ENCODE results near the gene SLC16A9.
"Not testable (repeated sequence)": the region's sequence is repeated elsewhere in the genome, so short reads cannot be mapped to it uniquely, and the experiment has no call there.

The SLC16A9 gene, protein sequence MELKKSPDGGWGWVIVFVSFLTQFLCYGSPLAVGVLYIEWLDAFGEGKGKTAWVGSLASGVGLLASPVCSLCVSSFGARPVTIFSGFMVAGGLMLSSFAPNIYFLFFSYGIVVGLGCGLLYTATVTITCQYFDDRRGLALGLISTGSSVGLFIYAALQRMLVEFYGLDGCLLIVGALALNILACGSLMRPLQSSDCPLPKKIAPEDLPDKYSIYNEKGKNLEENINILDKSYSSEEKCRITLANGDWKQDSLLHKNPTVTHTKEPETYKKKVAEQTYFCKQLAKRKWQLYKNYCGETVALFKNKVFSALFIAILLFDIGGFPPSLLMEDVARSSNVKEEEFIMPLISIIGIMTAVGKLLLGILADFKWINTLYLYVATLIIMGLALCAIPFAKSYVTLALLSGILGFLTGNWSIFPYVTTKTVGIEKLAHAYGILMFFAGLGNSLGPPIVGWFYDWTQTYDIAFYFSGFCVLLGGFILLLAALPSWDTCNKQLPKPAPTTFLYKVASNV

DNA sequence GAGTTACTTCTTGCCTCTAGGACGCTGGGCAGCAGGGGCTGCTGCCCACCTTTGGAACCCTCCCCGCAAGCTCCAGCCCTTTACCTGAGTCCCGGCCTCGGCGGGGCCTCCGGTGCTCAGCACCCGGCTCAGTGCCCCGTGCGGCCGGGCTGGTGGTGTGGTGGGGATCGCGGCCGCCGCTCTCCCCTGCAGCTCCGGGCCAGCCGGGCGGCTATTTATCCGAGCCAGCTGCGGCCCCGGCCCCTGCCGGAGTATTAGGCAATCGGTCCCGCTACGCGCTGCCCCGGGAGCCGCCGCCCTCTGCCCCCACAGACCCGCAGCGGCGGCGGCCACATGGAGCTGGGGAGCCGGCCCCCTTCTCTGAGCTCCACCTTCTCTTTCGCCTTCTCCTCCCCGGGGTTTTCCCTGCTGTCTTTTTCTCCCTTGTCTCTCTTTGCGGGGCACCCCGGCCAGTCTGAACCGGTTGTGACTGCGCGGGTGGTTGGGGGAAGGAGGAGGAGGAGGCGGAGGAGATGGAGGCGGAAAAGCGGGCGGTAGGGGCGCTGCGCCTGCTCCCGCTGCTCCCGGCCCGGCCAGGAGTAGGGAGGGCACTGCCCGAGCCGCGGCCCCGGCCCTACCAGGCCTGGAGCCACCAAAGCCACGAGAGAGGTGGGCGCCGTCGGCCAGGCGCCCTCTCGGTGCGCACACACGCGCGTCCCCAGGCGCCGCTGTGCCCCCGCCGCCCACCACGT is at the start of gene SLC16A9:
SLC16A9 (minus strand) TSS at position 456 of the 731 bp plus-strand sequence. CDS start 25,559 bp downstream, outside the sequence.
- peak; percentile 32 for DNase-seq (ENCODE audit: low spot score)

DNA sequence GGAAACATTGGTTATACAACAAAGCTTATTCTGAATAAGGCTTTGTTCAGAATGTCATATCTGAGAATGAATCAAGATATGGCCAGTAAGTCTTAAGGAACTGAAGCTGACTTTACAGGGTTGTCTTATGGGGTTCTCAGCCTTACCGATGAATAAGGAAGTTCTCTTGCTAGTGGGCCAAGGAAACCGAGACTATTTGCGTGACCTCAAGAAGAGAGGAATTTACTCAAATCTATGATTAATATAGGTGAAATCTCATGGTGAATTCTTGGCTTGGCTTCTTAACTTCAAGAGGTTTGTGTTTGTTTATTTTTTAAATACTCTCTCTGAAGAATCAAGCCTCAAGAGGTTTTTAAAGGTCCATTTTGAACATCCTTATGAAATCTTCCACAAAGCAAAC is 48.3 kb upstream of the SLC16A9 start:
- DNase-seq (ENCODE audit: low spot score), result no peak

DNA sequence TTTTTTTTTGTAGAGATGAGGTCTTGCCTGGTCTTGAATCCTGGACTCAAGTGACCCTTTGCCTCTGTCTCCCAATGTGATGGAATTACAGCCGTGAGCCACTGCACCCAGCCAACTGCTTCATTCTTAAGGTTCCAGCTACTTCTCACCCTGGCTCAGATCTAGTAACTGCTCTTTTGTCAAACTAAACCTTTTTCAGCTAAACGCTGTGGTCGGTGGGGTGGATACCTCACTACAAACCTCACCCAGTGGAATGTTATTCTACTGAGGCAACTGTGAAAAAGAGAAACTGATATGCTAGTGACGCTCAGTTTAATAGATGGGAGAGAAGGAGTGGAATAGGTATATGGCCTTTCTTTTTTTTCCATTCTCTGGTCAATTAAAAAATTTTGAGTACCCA is 45.3 kb upstream of the SLC16A9 start:
- no peak for DNase-seq (ENCODE audit: low spot score)

DNA sequence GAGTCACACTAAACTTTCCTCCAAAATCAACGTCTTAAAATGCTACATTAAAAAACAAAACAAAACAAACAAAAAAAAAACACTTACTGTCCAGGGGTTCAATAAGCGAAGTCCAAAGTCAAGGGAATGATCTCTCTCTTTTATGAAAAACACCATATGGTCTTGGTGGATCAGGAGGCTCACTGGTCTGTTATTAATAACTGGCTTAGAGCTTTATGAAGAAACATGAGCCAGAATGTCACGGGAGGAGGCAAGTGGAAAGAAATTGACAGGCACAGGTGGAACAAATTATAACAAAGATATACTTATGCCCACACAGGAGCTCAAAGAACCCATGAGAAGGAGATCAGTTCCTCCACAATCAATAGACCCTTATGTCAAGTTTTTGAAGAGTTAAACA is 43.6 kb upstream of the SLC16A9 start, which contains the start of gene MRLN:
MRLN (minus strand) TSS at position 189 of the 400 bp plus-strand sequence.
- no peak for DNase-seq (ENCODE audit: low spot score)

DNA sequence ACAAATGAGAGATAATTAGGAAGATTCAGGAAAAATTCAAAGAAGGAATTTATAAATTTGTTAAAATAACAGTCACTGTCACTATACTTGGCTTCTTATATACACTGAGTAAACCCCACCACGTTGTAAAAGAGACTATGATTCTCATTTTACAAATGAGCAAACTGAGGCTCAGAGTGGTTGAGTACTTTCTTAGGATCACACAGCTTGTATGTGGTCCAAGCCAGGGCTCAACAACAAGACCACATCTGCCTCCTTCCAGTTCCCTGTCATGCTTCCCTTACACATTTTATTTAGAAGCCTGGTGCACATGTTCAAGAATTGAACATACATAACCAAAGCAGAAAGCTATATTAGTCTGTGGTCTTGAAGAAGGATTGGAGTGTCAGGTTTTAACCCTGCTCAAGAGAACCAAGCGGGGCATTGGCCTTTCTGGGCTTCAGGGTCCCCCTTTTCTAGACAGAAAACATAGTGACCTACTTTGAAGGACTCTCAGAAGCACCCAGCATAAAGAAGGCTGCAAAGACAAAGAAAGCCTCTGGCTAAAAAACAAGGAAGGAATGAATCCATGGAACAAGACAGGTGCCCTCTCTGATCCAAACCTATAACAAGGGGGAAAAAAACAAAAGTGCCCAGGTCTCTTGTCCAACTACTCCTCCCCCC is 42.8 kb upstream of the SLC16A9 start:
- DNase-seq (ENCODE audit: low spot score), result no peak

DNA sequence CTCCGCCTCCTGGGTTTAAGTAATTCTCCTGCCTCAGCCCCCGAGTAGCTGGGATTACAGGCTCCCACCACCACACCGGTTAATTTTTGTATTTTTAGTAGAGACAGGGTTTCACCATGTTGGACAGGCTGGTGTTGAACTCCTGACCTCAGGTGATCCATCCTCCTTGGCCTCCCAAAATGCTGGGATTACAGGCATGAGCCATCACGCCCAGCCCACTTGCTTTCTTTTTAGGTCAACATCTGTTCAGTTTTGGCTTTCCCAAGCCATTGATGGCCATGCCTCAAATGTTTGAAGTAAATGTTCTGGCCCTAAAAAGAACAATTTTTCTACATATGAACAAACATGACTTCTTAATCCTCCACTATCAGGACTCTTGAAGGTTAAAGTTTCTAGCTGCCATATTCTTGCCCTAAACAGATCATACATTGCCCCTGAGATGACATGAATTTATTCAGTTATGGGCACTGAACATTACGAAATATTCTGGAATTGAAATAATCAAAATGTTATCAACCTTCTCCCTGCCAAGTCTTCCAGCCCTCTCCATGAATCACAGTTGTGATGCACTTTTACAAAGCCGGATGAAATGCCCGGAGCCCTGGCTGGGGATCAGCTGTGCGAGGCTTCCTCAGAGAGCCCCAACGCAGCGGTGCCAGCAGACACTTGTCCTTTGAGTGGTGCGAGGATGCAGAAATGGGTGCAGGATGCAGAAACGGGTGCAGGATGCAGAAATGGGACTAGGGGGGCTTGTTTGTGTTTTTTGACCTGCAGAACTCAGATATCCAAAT is 40.7 kb upstream of the SLC16A9 start:
- no peak for DNase-seq (ENCODE audit: low spot score)

DNA sequence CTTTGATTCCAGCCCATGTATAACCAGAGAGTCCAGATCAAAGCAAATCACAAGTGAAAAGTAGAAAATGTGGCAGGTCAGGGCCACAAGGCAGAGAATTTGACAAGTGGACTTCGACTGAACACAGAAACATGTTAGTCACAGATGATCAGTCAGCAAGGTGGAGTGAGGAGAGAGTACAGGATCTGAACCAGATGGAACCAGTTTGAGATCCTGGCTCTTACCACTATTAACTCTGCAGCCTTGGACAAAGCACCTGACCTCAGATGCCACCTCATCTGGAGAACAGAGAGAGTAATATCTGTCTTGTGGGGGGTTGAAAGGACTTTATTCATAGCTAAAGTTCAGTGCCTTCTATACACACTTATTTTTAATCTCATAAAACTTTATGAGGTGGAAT is 39.2 kb upstream of the SLC16A9 start:
- no peak for DNase-seq (ENCODE audit: low spot score)

DNA sequence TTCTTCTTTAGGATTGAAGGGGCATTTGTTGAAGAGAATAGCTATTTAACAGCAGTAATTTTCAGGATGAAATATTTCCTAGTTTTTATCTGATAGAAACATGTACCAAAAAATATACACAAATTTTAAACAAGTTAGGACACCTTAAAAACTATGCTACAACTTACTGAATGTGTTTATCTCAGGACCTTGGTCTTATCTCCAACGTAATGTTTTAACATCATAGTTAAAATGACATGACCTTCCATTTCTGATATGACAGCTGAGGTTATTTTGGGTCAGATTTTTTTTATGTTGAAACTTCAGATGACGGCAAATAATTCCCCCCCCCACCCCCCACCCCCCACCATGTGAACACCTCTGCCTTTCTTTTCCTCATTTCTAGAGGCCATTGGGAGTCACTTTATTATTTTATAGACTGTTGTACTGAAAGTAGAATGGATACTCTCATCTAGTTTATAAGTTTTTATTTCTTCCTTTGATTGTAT is 35.6 kb upstream of the SLC16A9 start:
- no peak for DNase-seq (ENCODE audit: low spot score)

DNA sequence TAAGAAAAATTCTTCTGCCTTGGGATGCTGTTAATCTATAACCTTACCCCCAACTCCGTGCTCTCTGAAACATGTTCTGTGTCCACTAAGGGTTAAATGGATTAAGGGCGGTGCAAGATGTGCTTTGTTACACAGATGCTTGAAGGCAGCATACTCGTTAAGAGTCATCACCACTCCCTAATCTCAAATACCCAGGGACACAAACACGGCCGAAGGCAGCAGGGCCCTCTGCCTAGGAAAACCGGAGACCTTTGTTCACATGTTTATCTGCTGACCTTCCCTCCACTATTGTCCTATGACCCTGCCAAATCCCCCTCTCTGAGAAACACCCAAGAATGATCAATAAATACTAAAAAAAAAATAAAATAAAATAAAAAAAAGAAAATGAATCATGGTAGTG is 35.1 kb upstream of the SLC16A9 start:
- DNase-seq (ENCODE audit: low spot score), result not testable (repeated sequence)

DNA sequence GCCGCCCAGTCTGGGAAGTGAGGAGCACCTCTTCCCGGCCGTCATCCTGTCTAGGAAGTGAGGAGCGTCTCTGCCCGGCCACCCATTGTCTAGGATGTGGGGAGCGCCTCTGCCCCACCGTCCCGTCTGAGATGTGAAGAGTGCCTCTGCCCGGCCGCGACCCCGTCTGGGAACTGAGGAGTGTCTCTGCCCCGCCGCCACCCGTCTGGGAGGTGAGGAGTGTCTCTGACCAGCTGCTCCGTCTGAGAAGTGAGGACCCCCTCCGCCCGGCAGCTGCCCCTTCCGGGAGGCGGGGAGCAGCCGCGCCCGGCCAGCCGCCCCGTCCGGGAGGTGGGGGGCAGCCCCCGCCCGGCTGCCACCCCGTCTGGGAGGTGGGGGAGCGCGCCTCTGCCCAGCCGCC is 34.5 kb upstream of the SLC16A9 start:
- not testable (repeated sequence) for DNase-seq (ENCODE audit: low spot score)

DNA sequence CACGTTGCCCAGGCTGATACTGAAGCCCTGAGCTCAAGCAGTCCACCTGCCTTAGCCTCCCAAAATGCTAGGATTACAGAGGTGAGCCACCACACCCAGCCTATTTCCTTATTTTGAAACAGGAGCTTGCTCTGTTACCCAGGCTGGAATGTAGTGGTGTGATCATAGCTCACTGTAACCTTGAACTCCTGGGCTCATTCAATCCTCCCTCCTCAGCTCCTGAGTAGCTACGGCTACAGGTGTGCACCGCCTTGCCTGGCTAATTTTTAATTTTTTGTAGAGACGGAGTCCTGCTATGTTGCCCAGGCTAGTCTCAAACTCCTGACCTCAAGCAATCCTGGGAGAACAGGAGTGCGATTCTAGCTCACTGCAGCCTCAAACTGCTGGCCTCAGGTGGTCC is 31.9 kb upstream of the SLC16A9 start:
- no peak for DNase-seq (ENCODE audit: low spot score)

DNA sequence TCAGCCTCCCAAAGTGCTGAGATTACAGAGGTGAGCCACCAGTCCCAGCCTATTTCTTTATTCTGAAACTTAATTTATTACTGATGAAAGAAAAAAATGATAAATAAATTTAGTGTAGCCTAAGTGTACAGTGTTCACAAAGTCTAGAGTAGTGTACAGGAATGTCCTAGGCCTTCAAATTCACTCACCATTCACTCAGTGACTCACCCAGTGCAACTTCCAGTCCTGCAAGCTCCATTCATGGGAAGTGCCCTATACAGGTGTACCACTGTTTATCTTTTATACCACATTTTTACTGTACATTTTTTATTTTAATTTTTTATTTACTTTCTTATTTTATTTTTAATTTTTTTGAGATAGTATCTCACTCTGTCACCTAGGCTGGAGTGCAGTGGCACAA is 31.4 kb upstream of the SLC16A9 start:
- DNase-seq (ENCODE audit: low spot score), result no peak

DNA sequence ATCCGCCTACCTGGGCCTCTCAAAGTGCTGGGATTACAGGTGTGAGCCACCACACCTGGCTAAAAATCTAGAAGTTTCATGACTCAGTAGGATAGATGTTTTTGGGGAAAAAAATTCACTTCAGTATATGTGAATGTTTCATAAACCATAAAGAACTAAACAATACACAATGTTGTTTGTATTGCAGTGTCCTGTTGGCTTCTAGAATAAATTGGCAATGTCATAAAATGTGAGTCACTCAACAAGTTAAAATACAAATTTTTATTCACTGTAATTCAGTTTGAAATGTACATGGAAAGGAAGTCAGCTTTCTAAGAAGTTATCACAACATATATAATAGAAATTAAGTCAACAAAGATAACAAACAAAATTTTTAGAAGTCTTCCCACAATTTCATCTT is 27.1 kb upstream of the SLC16A9 start:
- DNase-seq (ENCODE audit: low spot score), result no peak

DNA sequence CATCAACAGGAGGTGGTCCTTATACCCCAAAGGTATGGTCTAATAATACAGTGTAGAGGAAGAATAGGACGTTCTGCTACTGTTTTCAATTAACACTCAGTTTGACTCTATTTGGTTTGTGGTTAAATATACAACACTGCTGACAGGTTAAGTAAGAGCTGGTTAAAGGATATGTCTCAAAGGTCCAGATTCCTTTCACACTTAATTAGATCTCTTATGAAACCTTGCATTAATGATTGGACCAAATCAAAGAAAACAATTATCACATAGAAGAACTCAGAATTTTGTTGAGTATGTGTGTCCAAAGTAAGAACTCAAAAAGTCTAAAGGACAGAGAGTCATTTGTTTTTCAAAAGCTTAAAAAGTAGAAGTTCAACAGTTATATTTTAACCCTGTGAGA is 25.6 kb upstream of the SLC16A9 start:
- no peak for DNase-seq (ENCODE audit: low spot score)

DNA sequence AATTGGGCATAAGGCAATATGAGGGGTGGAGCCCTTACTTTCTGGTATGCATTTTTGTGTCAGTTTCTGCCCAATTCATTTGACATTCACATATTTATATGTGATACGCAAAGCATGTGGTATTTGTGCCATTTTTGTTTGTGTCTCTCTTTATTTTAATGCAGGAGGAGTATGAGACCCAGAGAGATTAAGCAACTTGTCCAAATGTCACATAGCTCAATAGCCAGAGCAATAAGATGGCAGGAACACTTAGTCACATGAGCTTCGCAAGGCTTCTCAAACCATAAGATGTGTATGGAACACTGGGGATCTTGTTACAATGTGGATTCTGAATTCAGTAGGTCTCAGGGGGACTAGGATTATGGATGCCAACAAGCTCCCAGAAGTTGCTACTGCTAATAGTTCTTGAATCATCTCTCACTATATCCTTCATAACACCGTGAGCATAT is 24.4 kb upstream of the SLC16A9 start:
- DNase-seq (ENCODE audit: low spot score), result no peak

DNA sequence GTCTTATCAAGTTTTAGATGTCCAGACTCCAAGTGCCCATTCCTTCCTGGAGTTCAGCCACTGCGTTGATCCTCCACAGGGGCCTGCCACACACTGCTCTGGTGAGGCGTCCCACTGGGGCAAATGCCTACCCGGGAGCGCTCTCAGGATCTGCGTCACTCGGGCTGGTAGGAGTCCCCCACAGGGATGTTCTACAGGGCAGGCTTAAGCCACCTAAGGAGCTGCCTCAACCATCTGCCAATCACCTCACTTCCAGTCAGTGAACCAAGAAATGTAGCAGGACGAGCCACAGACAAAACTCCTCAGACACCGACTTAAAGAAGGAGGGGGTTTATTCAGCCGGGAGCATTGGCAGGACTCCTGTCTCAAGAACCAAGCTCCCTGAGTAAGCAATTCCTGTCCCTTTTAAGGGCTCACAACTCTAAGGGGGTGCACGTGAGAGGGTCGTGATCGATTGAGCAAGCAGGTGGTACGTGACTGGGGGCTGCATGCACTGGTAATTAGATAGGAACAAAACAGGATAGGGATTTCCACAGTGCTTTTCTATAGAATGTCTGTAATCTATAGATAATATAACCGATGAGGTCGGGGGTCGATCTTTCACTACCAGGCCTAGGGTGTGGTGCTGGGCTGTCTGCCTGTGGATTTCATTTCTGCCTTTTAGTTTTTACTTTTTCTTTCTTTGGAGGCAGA is 23.8 kb upstream of the SLC16A9 start:
- DNase-seq (ENCODE audit: low spot score), result not testable (repeated sequence)

DNA sequence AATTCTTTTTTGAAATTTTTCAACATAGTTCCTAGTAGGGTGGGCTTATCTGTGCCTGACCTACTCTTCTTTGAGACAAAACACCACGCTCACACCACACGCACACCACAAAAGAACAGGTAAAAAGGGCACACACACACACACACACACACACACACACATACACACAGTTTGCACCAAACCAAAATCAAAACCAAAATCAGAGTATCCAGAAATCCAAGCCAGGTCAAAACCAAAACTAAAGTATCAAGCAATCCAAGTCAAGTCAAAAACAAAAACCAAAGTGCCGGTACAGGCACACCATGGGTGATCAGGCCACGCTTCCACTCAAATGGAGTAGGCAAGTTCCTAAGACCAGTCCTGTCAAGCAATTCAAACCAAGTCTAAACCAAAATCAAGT is 23.2 kb upstream of the SLC16A9 start:
- not testable (repeated sequence) for DNase-seq (ENCODE audit: low spot score)

DNA sequence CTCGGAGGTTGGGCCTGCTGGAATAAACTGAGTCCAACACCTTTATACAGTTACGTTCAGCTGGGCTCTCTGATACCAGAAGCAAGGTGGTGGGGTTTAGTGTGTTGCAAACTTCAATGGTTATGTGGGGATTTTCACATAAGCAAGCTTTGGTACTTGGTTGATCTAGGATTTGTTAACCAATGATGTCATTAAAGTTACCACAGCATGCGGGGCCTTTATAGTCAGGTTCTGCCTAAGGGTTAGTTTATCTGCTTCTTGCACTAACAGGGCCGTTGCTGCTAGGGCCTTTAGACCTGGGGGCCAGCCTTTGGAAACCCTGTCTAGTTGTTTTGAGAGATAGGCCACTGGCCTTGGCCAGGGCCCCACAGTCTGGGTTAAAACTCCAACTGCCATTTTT is 19.5 kb upstream of the SLC16A9 start:
- not testable (repeated sequence) for DNase-seq (ENCODE audit: low spot score)

DNA sequence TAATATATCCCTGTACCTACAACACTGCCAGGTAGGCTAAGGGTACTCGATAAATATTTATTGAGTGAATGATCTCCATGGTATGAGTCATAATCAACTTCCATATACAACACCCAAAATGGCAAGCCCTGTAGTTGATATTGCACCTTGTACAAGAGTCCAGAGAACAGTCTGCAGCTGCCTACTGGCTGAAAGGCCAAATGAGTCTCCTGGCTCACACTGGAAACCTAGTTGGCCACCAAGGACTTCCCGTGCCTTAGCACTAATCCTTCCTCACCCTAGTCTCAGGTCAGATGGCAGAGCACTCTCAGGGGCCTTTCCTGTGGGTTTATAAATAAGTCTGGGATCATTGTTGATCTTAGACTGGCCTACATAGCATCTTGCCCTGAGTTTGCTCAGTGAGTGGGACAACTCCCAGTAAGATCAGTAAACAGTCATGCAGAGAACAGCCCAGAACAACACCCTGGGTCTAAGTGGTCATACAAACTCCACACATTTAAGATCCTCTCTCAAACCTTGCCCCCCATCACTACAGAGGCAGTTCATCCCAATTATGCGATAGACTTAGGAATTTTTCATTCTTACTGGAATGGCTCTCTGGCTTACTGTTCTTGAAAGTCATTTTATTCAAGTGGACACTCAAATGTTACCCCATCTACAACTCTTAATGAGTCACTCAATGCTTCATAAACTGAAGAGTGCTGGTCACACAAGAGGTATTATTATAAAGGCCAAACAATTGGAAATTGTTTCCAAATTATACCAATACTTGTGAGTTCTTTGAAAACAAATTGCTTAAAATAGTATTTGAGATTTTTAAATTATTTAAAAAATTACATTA is 14.7 kb upstream of the SLC16A9 start:
- no peak for DNase-seq (ENCODE audit: low spot score)

DNA sequence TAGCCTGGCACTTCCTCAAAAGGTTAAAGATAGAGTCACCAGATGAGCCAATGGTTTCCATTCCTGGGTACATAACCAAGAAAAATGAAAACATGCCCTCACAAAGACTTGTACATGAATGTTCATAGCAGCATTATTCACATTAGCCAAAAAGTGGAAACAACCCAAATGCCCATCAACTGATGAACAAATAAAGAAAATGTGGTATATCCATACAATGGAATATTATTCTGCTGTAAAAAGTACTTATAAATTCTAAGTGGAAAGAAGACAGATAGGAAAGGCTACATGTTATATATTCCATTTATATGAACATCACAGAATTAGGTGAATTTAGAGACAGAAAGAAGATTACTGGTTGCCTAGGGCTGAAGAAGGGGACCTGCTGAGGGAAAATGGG is 10.7 kb upstream of the SLC16A9 start:
- DNase-seq (ENCODE audit: low spot score), result no peak
